Liver (tissue), 9 donors: ENCODE data around the gene FAM20C. TPM values are rescaled to one million over a fixed set of nuclear protein-coding genes. Genes with fewer than 3 reads are reported as not detected.

Experiments
- DNase-seq: peaks from one replicate; pipeline ENCODE4 v3.0.0-alpha.2; 2017; ENCODE audit warnings: low spot score
- H3K27ac ChIP-seq, 2 donors: one replicate each; pipeline ENCODE4 v1.7.0; 2013; ENCODE audit warnings: inconsistent platforms in 2 of 2, low read length in 2 of 2, control low read depth in 1 of 2, low read depth in 1 of 2, mild to moderate bottlenecking in 1 of 2
- H3K27me3 ChIP-seq, 4 donors: one replicate each; pipeline versions ENCODE4 v1.6.1 to v1.7.0; 2013; ENCODE audit warnings: low read length in 3 of 4, inconsistent platforms in 1 of 4, mild to moderate bottlenecking in 1 of 4, moderate library complexity in 1 of 4; ENCODE audit not compliant: control insufficient read depth in 4 of 4, insufficient read depth in 4 of 4
- H3K36me3 ChIP-seq, 4 donors: one replicate each; pipeline versions ENCODE4 v1.6.1 to v1.7.0; 2013; ENCODE audit warnings: low read length in 3 of 4, mild to moderate bottlenecking in 3 of 4, low read depth in 1 of 4, moderate library complexity in 1 of 4; ENCODE audit not compliant: control insufficient read depth in 4 of 4, insufficient read depth in 3 of 4
- H3K4me1 ChIP-seq, 4 donors: one replicate each; pipeline versions ENCODE4 v1.6.1 to v1.7.0; 2013; ENCODE audit warnings: low read length in 3 of 4, mild to moderate bottlenecking in 3 of 4, moderate library complexity in 1 of 4; ENCODE audit not compliant: control insufficient read depth in 4 of 4, insufficient read depth in 4 of 4
- H3K4me3 ChIP-seq, 3 donors: one replicate each; pipeline versions ENCODE4 v1.6.1 to v1.7.0; 2013; ENCODE audit warnings: low read length in 3 of 3, control low read depth in 1 of 3, low read depth in 1 of 3, mild to moderate bottlenecking in 1 of 3
- H3K9ac ChIP-seq, 2 donors: one replicate each; pipeline ENCODE4 v1.7.0; 2013; ENCODE audit warnings: low read length in 2 of 2, mild to moderate bottlenecking in 2 of 2, moderate library complexity in 2 of 2, control low read depth in 1 of 2, low read depth in 1 of 2
- H3K9me3 ChIP-seq, 4 donors: one replicate each; pipeline versions ENCODE4 v1.6.1 to v1.7.0; 2013; ENCODE audit warnings: low read length in 3 of 4; ENCODE audit not compliant: control insufficient read depth in 4 of 4
- EGR1 ChIP-seq, 2 donors: IDR thresholded peaks; 2 replicates each; pipeline ENCODE4 v1.6.1; 2016 to 2018; ENCODE audit warnings: antibody characterized with exemption in 2 of 2, low read depth in 2 of 2
- FOXA2 ChIP-seq: IDR thresholded peaks from 2 replicates; pipeline ENCODE4 v1.6.1; 2016; ENCODE audit warnings: antibody characterized with exemption
- GABPA ChIP-seq, 2 donors: IDR thresholded peaks in 1 of 2; conservative IDR thresholded peaks in 1 of 2; 2 replicates each; pipeline ENCODE4 v1.6.1; 2016; ENCODE audit warnings: antibody characterized with exemption in 2 of 2, mild to moderate bottlenecking in 1 of 2, moderate library complexity in 1 of 2
- HNF4G ChIP-seq: IDR thresholded peaks from 2 replicates; pipeline ENCODE4 v1.6.1; 2016; ENCODE audit warnings: antibody characterized with exemption
- JUND ChIP-seq, 2 donors: IDR thresholded peaks; 2 replicates each; pipeline ENCODE4 v1.6.1; 2016; ENCODE audit warnings: antibody characterized with exemption in 2 of 2
- NR2F2 ChIP-seq: IDR thresholded peaks from 2 replicates; pipeline ENCODE4 v1.6.1; 2016; ENCODE audit warnings: antibody characterized with exemption
- RAD21 ChIP-seq, 2 donors: IDR thresholded peaks; 2 replicates each; pipeline ENCODE4 v1.6.1; 2016; ENCODE audit warnings: antibody characterized with exemption in 2 of 2, mild to moderate bottlenecking in 2 of 2
- RXRA ChIP-seq, 2 donors: IDR thresholded peaks; 2 replicates each; pipeline ENCODE4 v1.6.1; 2017 to 2018; ENCODE audit warnings: antibody characterized with exemption in 2 of 2, mild to moderate bottlenecking in 1 of 2
- TAF1 ChIP-seq: conservative IDR thresholded peaks from 2 replicates; pipeline ENCODE4 v1.6.1; 2016; ENCODE audit warnings: antibody characterized with exemption, mild to moderate bottlenecking
- YY1 ChIP-seq: IDR thresholded peaks from 2 replicates; pipeline ENCODE4 v1.6.1; 2016; ENCODE audit warnings: antibody characterized with exemption, mild to moderate bottlenecking
- WGBS: extraction: QIAGEN DNeasy Blood & Tissue Kit; methylation state at CpG from one replicate; pipeline ENCODE4 v1.1.7; 2013; 5-methylcytosine and 5-hydroxymethylcytosine counted together
- polyA plus RNA-seq, 2 donors: library from polyadenylated mRNA; stranded (reverse) in 1 of 2; unstranded in 1 of 2; fragments of 200-250 nt in 1 of 2; fragments of >200 nt in 1 of 2; fragmentation: Nextera tagmentation in 1 of 2; extraction: Ambion mirVana in 1 of 2; gene quantifications; one replicate each; pipeline versions ENCODE4 v1.2.1 to v1.2.3, GENCODE V29; 2013 to 2015
- total RNA-seq, 2 donors: library from RNA; depleted of rRNA; stranded (reverse); fragments of >200 nt; gene quantifications; one replicate each; pipeline ENCODE4 v1.2.3, GENCODE V29; 2014
- TF ChIP-seq, protein P1 (sequence below): IDR thresholded peaks from 2 replicates; pipeline ENCODE4 v1.6.1; 2016; ENCODE audit warnings: antibody characterized with exemption
- TF ChIP-seq, protein P2 (sequence below): fragments of 150-350 bp; IDR thresholded peaks from 2 replicates; pipeline ENCODE4 v1.5.1; 2017; ENCODE audit warnings: improper control_type of control experiment, low read depth, low read length; ENCODE audit not compliant: missing input control
- TF ChIP-seq, protein P3 (sequence below): IDR thresholded peaks from 2 replicates; pipeline ENCODE4 v1.6.1; 2016; ENCODE audit warnings: antibody characterized with exemption
- donor health status: healthy.
- donor health status: healthy.
- donor health status: healthy.
- donor health status: healthy.
- donor health status: healthy.

Gene FAM20C
- total and polyA plus RNA-seq, 4 donors = 13.4 to 40.4 (median 31.5) TPM

DNA sequence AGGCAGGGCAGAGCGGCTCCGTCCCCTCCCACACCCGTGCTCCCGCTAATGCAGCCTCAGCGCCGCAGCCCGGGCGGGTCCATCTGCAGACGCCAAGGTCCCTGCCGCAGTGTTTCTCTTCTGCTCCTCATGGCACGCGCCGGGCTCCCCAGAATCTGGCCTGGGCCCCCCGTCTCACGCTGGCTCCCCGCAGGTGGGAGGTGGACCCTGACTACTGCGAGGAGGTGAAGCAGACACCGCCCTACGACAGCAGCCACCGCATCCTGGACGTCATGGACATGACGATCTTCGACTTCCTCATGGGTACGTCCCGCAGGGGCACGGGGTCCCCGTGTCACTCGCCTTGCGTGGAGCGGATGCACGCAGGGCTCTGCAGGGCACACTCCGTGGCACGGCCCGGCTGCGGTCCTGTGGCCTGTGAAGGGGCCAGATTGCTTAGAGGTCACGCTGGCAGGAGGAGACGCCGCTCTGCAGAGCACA, 64.1 kb downstream of the FAM20C start:
- Histone ChIP-seq H3K36me3 (peaks cover 14 to 65% (median 34%) of the 10 kb centered on the region in 4 donors), H3K27ac (no peak overlapping the region), H3K27me3 (no peaks in the 10 kb centered on the region), H3K9ac (no peak overlapping the region), H3K4me3 (no peak overlapping the region), H3K9me3 (no peaks in the 10 kb centered on the region), H3K4me1 (no peaks in the 10 kb centered on the region)
- WGBS = 96% methylated on average over 38 of the region's 38 CpGs
- TF ChIP-seq, protein P1, sequence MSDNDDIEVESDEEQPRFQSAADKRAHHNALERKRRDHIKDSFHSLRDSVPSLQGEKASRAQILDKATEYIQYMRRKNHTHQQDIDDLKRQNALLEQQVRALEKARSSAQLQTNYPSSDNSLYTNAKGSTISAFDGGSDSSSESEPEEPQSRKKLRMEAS = no peak
- TF ChIP-seq GABPA (IDR thresholded peaks at IDR 0.05 in 1 of 2, conservative IDR thresholded peaks at IDR 0.05 in 1 of 2) (no peak), RAD21 (IDR thresholded peaks at IDR 0.05) (no peak), FOXA2 (no peak), HNF4G (no peak), TAF1 (no peak)
- TF ChIP-seq, protein P2, sequence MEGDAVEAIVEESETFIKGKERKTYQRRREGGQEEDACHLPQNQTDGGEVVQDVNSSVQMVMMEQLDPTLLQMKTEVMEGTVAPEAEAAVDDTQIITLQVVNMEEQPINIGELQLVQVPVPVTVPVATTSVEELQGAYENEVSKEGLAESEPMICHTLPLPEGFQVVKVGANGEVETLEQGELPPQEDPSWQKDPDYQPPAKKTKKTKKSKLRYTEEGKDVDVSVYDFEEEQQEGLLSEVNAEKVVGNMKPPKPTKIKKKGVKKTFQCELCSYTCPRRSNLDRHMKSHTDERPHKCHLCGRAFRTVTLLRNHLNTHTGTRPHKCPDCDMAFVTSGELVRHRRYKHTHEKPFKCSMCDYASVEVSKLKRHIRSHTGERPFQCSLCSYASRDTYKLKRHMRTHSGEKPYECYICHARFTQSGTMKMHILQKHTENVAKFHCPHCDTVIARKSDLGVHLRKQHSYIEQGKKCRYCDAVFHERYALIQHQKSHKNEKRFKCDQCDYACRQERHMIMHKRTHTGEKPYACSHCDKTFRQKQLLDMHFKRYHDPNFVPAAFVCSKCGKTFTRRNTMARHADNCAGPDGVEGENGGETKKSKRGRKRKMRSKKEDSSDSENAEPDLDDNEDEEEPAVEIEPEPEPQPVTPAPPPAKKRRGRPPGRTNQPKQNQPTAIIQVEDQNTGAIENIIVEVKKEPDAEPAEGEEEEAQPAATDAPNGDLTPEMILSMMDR = no peak
- DNase-seq = no peak

DNA sequence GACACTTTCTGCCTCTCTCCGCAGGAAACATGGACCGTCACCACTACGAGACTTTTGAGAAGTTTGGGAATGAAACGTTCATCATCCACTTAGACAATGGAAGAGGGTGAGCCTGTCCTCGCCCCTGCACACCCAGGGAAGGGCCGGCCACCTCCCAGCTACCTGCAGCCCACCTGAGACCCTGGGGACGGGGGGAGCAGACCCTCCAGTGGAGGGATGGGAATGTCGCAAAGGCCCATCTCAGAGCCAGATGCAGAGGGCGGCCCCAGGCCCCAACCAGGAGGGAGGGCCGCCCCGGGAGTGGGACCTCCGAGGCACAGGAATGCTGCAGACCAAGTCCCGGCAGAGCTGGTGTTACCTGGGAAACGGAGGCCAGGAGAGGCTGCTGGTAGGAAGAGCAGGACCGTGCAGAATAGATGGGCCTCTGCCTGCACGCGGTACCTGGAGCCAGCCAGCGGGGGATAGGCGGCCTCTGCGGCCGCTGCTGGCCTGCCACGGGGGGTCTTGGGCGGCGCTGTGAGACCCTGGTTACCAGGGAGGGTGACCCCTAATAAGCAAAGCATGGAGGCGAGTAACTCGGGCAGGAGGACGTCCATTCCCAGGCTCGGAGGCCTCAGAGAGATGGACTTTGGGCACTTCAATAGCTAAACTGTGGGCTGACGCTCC, 64.7 kb downstream of the FAM20C start:
- H3K4me1 ChIP-seq = no peaks in the 10 kb centered on the region
- DNase-seq = no peak
- TF ChIP-seq, protein P1 = no peak
- TF ChIP-seq NR2F2 = no peak
- no peak for TF ChIP-seq YY1
- TF ChIP-seq JUND (IDR thresholded peaks at IDR 0.05) = no peak
- TF ChIP-seq EGR1 (IDR thresholded peaks at IDR 0.05; ENCODE audit: low read depth in 2 of 2) = no peak
- TF ChIP-seq, protein P2 = no peak
- no peak for TF ChIP-seq GABPA (IDR thresholded peaks at IDR 0.05 in 1 of 2, conservative IDR thresholded peaks at IDR 0.05 in 1 of 2)
- no peak for TF ChIP-seq RXRA (IDR thresholded peaks at IDR 0.05)
- TF ChIP-seq, protein P3, sequence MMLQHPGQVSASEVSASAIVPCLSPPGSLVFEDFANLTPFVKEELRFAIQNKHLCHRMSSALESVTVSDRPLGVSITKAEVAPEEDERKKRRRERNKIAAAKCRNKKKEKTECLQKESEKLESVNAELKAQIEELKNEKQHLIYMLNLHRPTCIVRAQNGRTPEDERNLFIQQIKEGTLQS = no peak
- 96% methylated on average over 29 of the region's 29 CpGs for whole genome bisulfite sequencing
- H3K27me3 ChIP-seq = no peaks in the 10 kb centered on the region
- peaks cover 14 to 59% (median 31%) of the 10 kb centered on the region in 4 donors for H3K36me3 ChIP-seq
- H3K4me3 ChIP-seq = no peak overlapping the region
- H3K9ac ChIP-seq = no peak overlapping the region
- no peak overlapping the region for H3K27ac ChIP-seq
- H3K9me3 ChIP-seq = peaks cover 0 to 2% (median under 1%) of the 10 kb centered on the region in 4 donors
